Natural killer cell (primary cell): ENCODE measurements around the gene PCARE. TPM values are rescaled to one million over a fixed set of nuclear protein-coding genes. Genes with fewer than 3 reads are reported as not detected.

Experiments used
- ATAC-seq, 3 donors: fragments of 150-1000 bp in 2 of 3; fragments of 200-7000 bp in 1 of 3; cut with Tn5 transposase; 1 replicate in 1 of 3; 2 replicates in 2 of 3; pipeline ENCODE4 v1.10.0; 2021; ENCODE audit warnings: mild to moderate bottlenecking in 2 of 3, moderate library complexity in 2 of 3
- DNase-seq, 2 donors: peaks; one replicate each; pipeline versions ENCODE4 v3.0.0 to v3.0.0-alpha.2; 2013 to 2021; ENCODE audit warnings: mixed read lengths in 1 of 2
- H3K27ac ChIP-seq: one replicate; pipeline ENCODE4 v1.5.1; 2013; ENCODE audit warnings: mild to moderate bottlenecking, low read length
- H3K27me3 ChIP-seq: one replicate; pipeline ENCODE4 v1.6.1; 2013; ENCODE audit warnings: low read length; ENCODE audit not compliant: control insufficient read depth, insufficient read depth
- H3K36me3 ChIP-seq: one replicate; pipeline ENCODE4 v1.6.1; 2013; ENCODE audit warnings: low read length; ENCODE audit not compliant: control insufficient read depth, insufficient read depth
- H3K4me1 ChIP-seq: one replicate; pipeline ENCODE4 v1.6.1; 2013; ENCODE audit warnings: low read length; ENCODE audit not compliant: control insufficient read depth, insufficient read depth
- H3K4me3 ChIP-seq: one replicate; pipeline ENCODE4 v1.5.1; 2013; ENCODE audit warnings: low read length
- H3K9me3 ChIP-seq: one replicate; pipeline ENCODE4 v1.6.1; 2013; ENCODE audit warnings: low read length; ENCODE audit not compliant: control insufficient read depth, insufficient read depth
- H3K27ac Mint-ChIP-seq, 2 donors: one replicate each; pipeline ENCODE4 v1.8.0; 2022; ENCODE audit warnings: mild to moderate bottlenecking in 2 of 2, mixed read lengths in 2 of 2, moderate library complexity in 1 of 2
- H3K27me3 Mint-ChIP-seq, 2 donors: one replicate each; pipeline ENCODE4 v1.8.0; 2022; ENCODE audit warnings: low read depth in 2 of 2, mixed read lengths in 2 of 2
- H3K36me3 Mint-ChIP-seq: one replicate; pipeline ENCODE4 v1.8.0; 2022; ENCODE audit warnings: mixed read lengths
- H3K4me1 Mint-ChIP-seq, 2 donors: one replicate each; pipeline ENCODE4 v1.8.0; 2022; ENCODE audit warnings: mixed read lengths in 2 of 2
- H3K4me3 Mint-ChIP-seq: one replicate; pipeline ENCODE4 v1.8.0; 2022; ENCODE audit warnings: mild to moderate bottlenecking, moderate library complexity, mixed read lengths
- H3K9me3 Mint-ChIP-seq, 2 donors: one replicate each; pipeline ENCODE4 v1.8.0; 2022; ENCODE audit warnings: mixed read lengths in 2 of 2
- CTCF ChIP-seq: fragments of 200-600 bp; IDR thresholded peaks from one replicate; pipeline ENCODE4 v1.8.0; 2022; ENCODE audit warnings: antibody characterized with exemption
- WGBS: methylation state at CpG from one replicate; pipeline ENCODE4 v1.1.7; 2013; ENCODE audit warnings: missing lambda C conversion rate; ENCODE audit not compliant: insufficient coverage; 5-methylcytosine and 5-hydroxymethylcytosine counted together
- intact Hi-C: fragments of 100-400 bp; cut with micrococcal nuclease; formaldehyde crosslinking; loops from one replicate; pipeline ENCODE4 v1.14.2; 2022
- total RNA-seq, 4 donors: library from RNA; stranded (reverse); fragments of 120-200 nt in 1 of 4; gene quantifications; one replicate each; pipeline versions ENCODE4 v1.2.3 to v1.2.4, GENCODE V29; 2013 to 2022

The PCARE gene
- total RNA-seq, 3 donors from 2014 or later (not counting 1 experiment from before 2014, with no cell fraction given): not detected

- Mint-ChIP-seq H3K27ac (peak overlapping the region; percentile 100), H3K9me3 (no peaks in the 10 kb centered on the region), H3K27me3 (no peaks in the 10 kb centered on the region), H3K36me3 (peaks cover 9% of the 10 kb centered on the region), H3K4me3 (peak overlapping the region; percentile 94), H3K4me1 (peaks cover 76 to 80% of the 10 kb centered on the region in 2 donors)
- WGBS: 82% methylated on average over 17 of the region's 17 CpGs
- DNase-seq: no peak
- H3K36me3 ChIP-seq: peaks cover 4% of the 10 kb centered on the region
- H3K27ac ChIP-seq: peak overlapping the region; percentile 100
- intact Hi-C loops: loop anchor here (1.0 to 10.0 kb wide), 6 partner anchors 100 to 1209 kb away; no protein-coding TSS in a partner anchor
- TF ChIP-seq CTCF: no peak
- no peaks in the 10 kb centered on the region for H3K27me3 ChIP-seq
- no peak for ATAC-seq
- H3K9me3 ChIP-seq: no peaks in the 10 kb centered on the region
- peaks cover 77% of the 10 kb centered on the region for H3K4me1 ChIP-seq
- no peak overlapping the region for H3K4me3 ChIP-seq
Observed at GRCh38 chr2:29015701-29016470, 58.4 kb downstream of the PCARE start.

- 2% methylated on average over 13 of the region's 13 CpGs for WGBS
- Histone ChIP-seq H3K4me1 (peaks cover 84% of the 10 kb centered on the region), H3K4me3 (peak overlapping the region; percentile 34), H3K27ac (peak overlapping the region; percentile 100), H3K9me3 (no peaks in the 10 kb centered on the region), H3K36me3 (peaks cover 4% of the 10 kb centered on the region), H3K27me3 (no peaks in the 10 kb centered on the region)
- TF ChIP-seq CTCF: peak; percentile 50
- H3K9me3 Mint-ChIP-seq: no peaks in the 10 kb centered on the region
- peaks cover 78 to 84% of the 10 kb centered on the region in 2 donors for H3K4me1 Mint-ChIP-seq
- no peaks in the 10 kb centered on the region for H3K27me3 Mint-ChIP-seq
- peak; percentile 52 to 74 (median 56) for ATAC-seq
- intact Hi-C loops: loop anchor here (1.0 to 10.0 kb wide), 7 partner anchors 101 to 1210 kb away; partner anchors contain the start of gene PPP1CB
- peak overlapping the region; percentile 100 for H3K27ac Mint-ChIP-seq
- DNase-seq: peak; percentile 74 to 89
- H3K4me3 Mint-ChIP-seq: peak overlapping the region; percentile 94
- H3K36me3 Mint-ChIP-seq: peaks cover 4% of the 10 kb centered on the region
Observed at GRCh38 chr2:29014811-29015421, 59.4 kb downstream of the PCARE start.

- 18% methylated on average over 8 of the region's 8 CpGs for WGBS
- Histone ChIP-seq H3K27me3 (no peaks in the 10 kb centered on the region), H3K36me3 (peaks cover 4% of the 10 kb centered on the region), H3K27ac (peak overlapping the region; percentile 100), H3K4me1 (peaks cover 90% of the 10 kb centered on the region), H3K9me3 (no peaks in the 10 kb centered on the region), H3K4me3 (peak overlapping the region; percentile 34)
- Mint-ChIP-seq H3K27me3 (no peaks in the 10 kb centered on the region), H3K27ac (peak overlapping the region; percentile 100), H3K4me3 (peak overlapping the region; percentile 94), H3K36me3 (no peaks in the 10 kb centered on the region), H3K4me1 (peaks cover 78 to 85% of the 10 kb centered on the region in 2 donors), H3K9me3 (no peaks in the 10 kb centered on the region)
- DNase-seq (no peak), ATAC-seq (no peak)
- intact Hi-C loops: loop anchor here (2.0 to 10.0 kb wide), 6 partner anchors 182 to 1210 kb away; partner anchors contain the start of gene PPP1CB
- no peak for TF ChIP-seq CTCF
Observed at GRCh38 chr2:29014331-29014730, 60.0 kb downstream of the PCARE start.
